DND-41 (cell line): ENCODE results near the gene ZNF668.

ENCODE experiments used
- ATAC-seq: fragments of 200-7000 bp; cut with Tn5 transposase; 3 replicates; pipeline ENCODE4 v1.9.1; 2021; ENCODE audit warnings: low read depth; ENCODE audit not compliant: insufficient read depth
- DNase-seq: peaks from one replicate; pipeline ENCODE4 v3.0.0-alpha.2; 2020
- H2AFZ ChIP-seq: 2 replicates; pipeline ENCODE4 v1.6.0; 2012; ENCODE audit warnings: low read depth, low read length
- H3K27ac ChIP-seq: 2 replicates; pipeline ENCODE4 v1.5.1; 2012; ENCODE audit warnings: low read length, inconsistent platforms
- H3K27me3 ChIP-seq: fragments of 200-600 bp; sonication (generic); 2 replicates; pipeline ENCODE4 v1.6.0; 2012; ENCODE audit warnings: low read length, mild to moderate bottlenecking, inconsistent platforms; ENCODE audit not compliant: insufficient read depth, poor library complexity
- H3K36me3 ChIP-seq: 2 replicates; pipeline ENCODE4 v1.5.1; 2012; ENCODE audit warnings: low read length, inconsistent platforms; ENCODE audit not compliant: insufficient read depth
- H3K4me1 ChIP-seq: 2 replicates; pipeline ENCODE4 v1.5.1; 2012; ENCODE audit warnings: mild to moderate bottlenecking, low read length; ENCODE audit not compliant: insufficient read depth
- H3K4me2 ChIP-seq: 2 replicates; pipeline ENCODE4 v1.6.0; 2012; ENCODE audit warnings: mild to moderate bottlenecking, moderate library complexity, low read length, inconsistent platforms; ENCODE audit not compliant: insufficient read depth
- H3K4me3 ChIP-seq, 2 experiments: fragments of 200-600 bp in 1 of 2; shearing (Covaris generic) in 1 of 2; 2 replicates each; pipeline ENCODE4 v1.5.1; 2012 to 2016; ENCODE audit warnings: inconsistent platforms in 2 of 2, low read length in 2 of 2, mild to moderate bottlenecking in 2 of 2, low read depth in 1 of 2, moderate library complexity in 1 of 2
- H3K79me2 ChIP-seq: 2 replicates; pipeline ENCODE4 v1.6.0; 2012; ENCODE audit warnings: low read length, inconsistent platforms; ENCODE audit not compliant: insufficient read depth
- H3K9ac ChIP-seq: 2 replicates; pipeline ENCODE4 v1.6.0; 2012; ENCODE audit warnings: low read depth, mild to moderate bottlenecking, inconsistent platforms, low read length, moderate library complexity
- H3K9me3 ChIP-seq: 2 replicates; pipeline ENCODE4 v1.5.1; 2012; ENCODE audit warnings: low read length, moderate library complexity, mild to moderate bottlenecking, inconsistent platforms; ENCODE audit not compliant: insufficient read depth, severe bottlenecking
- H4K20me1 ChIP-seq: 2 replicates; pipeline ENCODE4 v1.6.0; 2012; ENCODE audit warnings: low read length; ENCODE audit not compliant: insufficient read depth
- CTCF ChIP-seq: IDR thresholded peaks from 2 replicates; pipeline ENCODE4 v1.5.1; 2012; ENCODE audit warnings: borderline replicate concordance, low read length, moderate library complexity, mild to moderate bottlenecking; ENCODE audit not compliant: poor library complexity, severe bottlenecking; ENCODE audit errors: extremely low read depth
- EZH2 ChIP-seq: IDR thresholded peaks from 3 replicates; pipeline ENCODE4 v1.6.1; 2012; ENCODE audit warnings: borderline replicate concordance, low read depth, mild to moderate bottlenecking, moderate library complexity, low read length, inconsistent platforms; ENCODE audit not compliant: severe bottlenecking

ZNF668 gene

GRCh38 chr16:31033709-31034492 lies 40.1 kb downstream of the ZNF668 start:
- Histone ChIP-seq H3K9me3 (no peaks in the 10 kb centered on the region), H4K20me1 (no peaks in the 10 kb centered on the region), H3K4me3 (peak overlapping the region; percentile 78 to 83), H3K27ac (peak overlapping the region; percentile 89), H3K27me3 (no peaks in the 10 kb centered on the region), H3K79me2 (peaks cover 12% of the 10 kb centered on the region), H2AFZ (peak overlapping the region; percentile 89), H3K4me2 (peak overlapping the region; percentile 84), H3K4me1 (peaks cover 23% of the 10 kb centered on the region), H3K36me3 (peaks cover 18% of the 10 kb centered on the region), H3K9ac (peak overlapping the region; percentile 79)
- DNase-seq (peak; percentile 86), ATAC-seq (peak; percentile 73)
- TF ChIP-seq EZH2 (no peak), CTCF (no peak)

- H3K9me3 ChIP-seq: no peaks in the 10 kb centered on the region
- peaks cover 17% of the 10 kb centered on the region for H3K36me3 ChIP-seq
- ATAC-seq: peak; percentile 82
- H3K4me3 ChIP-seq: peak within 1 kb of the TSS; percentile 78 to 83
- H3K27ac ChIP-seq: peak within 1 kb of the TSS; percentile 89
- peak; percentile 97 for DNase-seq
- no peaks in the 10 kb centered on the region for H4K20me1 ChIP-seq
- H3K9ac ChIP-seq: peak within 1 kb of the TSS; percentile 79
- H3K79me2 ChIP-seq: peaks cover 12% of the 10 kb centered on the region
- H3K4me1 ChIP-seq: peaks cover 23% of the 10 kb centered on the region
- no peaks in the 10 kb centered on the region for H3K27me3 ChIP-seq
- TF ChIP-seq CTCF: no peak
- no peak for TF ChIP-seq EZH2
- peak within 1 kb of the TSS; percentile 84 for H3K4me2 ChIP-seq
- H2AFZ ChIP-seq: peak within 1 kb of the TSS; percentile 89
Measured at GRCh38 chr16:31032736-31033708, 41.0 kb downstream of the ZNF668 start, which contains the start of gene STX4. STX4 (plus strand) TSS chr16:31033558; CDS start chr16:31033806, 248 bp downstream.

GRCh38 chr16:31031276-31031675 lies 42.8 kb downstream of the ZNF668 start:
- DNase-seq (no peak), ATAC-seq (no peak)
- Histone ChIP-seq H3K9ac (no peak overlapping the region), H3K4me3 (no peak overlapping the region), H3K4me2 (no peak overlapping the region), H4K20me1 (no peaks in the 10 kb centered on the region), H3K27ac (no peak overlapping the region), H2AFZ (no peak overlapping the region), H3K4me1 (peaks cover 23% of the 10 kb centered on the region), H3K36me3 (peaks cover 13% of the 10 kb centered on the region), H3K9me3 (no peaks in the 10 kb centered on the region), H3K27me3 (no peaks in the 10 kb centered on the region), H3K79me2 (peaks cover 12% of the 10 kb centered on the region)
- TF ChIP-seq EZH2: no peak
- no peak for TF ChIP-seq CTCF
